Left lung (tissue), 10 donors: ENCODE measurements around the gene RERE. TPM values are rescaled to one million over a fixed set of nuclear protein-coding genes. Genes with fewer than 3 reads are reported as not detected.
A peak's percentile ranks its signal among the peaks of the same experiment; 100 is the strongest.
"Not testable (repeated sequence)": the region's sequence is repeated elsewhere in the genome, so short reads cannot be mapped to it uniquely, and the experiment has no call there.

ENCODE experiments used
- ATAC-seq: fragments of 200-7000 bp; cut with Tn5 transposase; one replicate; pipeline ENCODE4 v1.9.1; 2020; ENCODE audit warnings: moderate library complexity
- DNase-seq, 4 donors: peaks; one replicate each; pipeline ENCODE4 v3.0.0-alpha.2; 2013 to 2020
- H3K27ac ChIP-seq, 2 donors: fragments of 200-600 bp; sonication (generic) in 1 of 2; one replicate each; pipeline versions ENCODE4 v1.5.0 to v1.8.0; 2020 to 2021
- H3K27me3 ChIP-seq, 2 donors: fragments of 200-600 bp; sonication (generic) in 1 of 2; one replicate each; pipeline versions ENCODE4 v1.5.0 to v1.8.0; 2020 to 2021
- H3K36me3 ChIP-seq, 2 donors: fragments of 200-600 bp; sonication (generic) in 1 of 2; one replicate each; pipeline versions ENCODE4 v1.5.0 to v1.8.0; 2020 to 2021
- H3K4me1 ChIP-seq, 2 donors: fragments of 200-600 bp; one replicate each; pipeline ENCODE4 v1.8.0; 2021
- H3K4me3 ChIP-seq, 2 donors: fragments of 200-600 bp; sonication (generic) in 1 of 2; one replicate each; pipeline versions ENCODE4 v1.5.0 to v1.8.0; 2020 to 2021; ENCODE audit warnings: mild to moderate bottlenecking in 1 of 2
- H3K9me3 ChIP-seq, 2 donors: fragments of 200-600 bp; sonication (generic) in 1 of 2; one replicate each; pipeline versions ENCODE4 v1.5.0 to v1.8.0; 2020 to 2021
- CTCF ChIP-seq, 2 donors: fragments of 200-600 bp; sonication (generic) in 1 of 2; IDR thresholded peaks; one replicate each; pipeline versions ENCODE4 v1.5.0 to v1.8.0; 2021; ENCODE audit warnings: antibody characterized with exemption in 2 of 2
- intact Hi-C, 2 donors: fragments of 100-400 bp; cut with DNase I; formaldehyde crosslinking; loops; one replicate each; pipeline versions ENCODE4 v1.11.2 to v1.14.2; 2022
- polyA plus RNA-seq, 6 donors: library from polyadenylated mRNA; unstranded; fragments of 120-200 nt; gene quantifications; one replicate each; pipeline ENCODE4 v1.2.1, GENCODE V29; 2013; ENCODE audit not compliant: insufficient read length in 6 of 6
- total RNA-seq, 2 donors: library from RNA; stranded (reverse); fragmentation: NEBNext Ultra II Directional; extraction: Animal tissue kit (Norgen Biotek cat#: 25700); gene quantifications; one replicate each; pipeline ENCODE4 v1.2.1, GENCODE V29; 2021
- donor health status: DM: no; HTN: yes; CAD: no.
- donor health status: DM: no; HTN: no; CAD: no.

Gene RERE
- total and polyA plus RNA-seq, 8 donors: 73.3 to 135 (median 130) TPM

GRCh38 chr1:8382051-8382505 lies 435.4 kb downstream of the RERE start:
- peaks cover 28 to 89% of the 10 kb centered on the region in 2 donors for H3K4me1 ChIP-seq
- intact Hi-C loops: no loop called here
- no peak overlapping the region for H3K4me3 ChIP-seq
- ATAC-seq (peak; percentile 35), DNase-seq (no peak)
- no peaks in the 10 kb centered on the region for H3K27me3 ChIP-seq
- H3K27ac ChIP-seq: peak overlapping the region in 1 of 2 donors; percentile 64
- TF ChIP-seq CTCF (IDR thresholded peaks at IDR 0.05): no peak
- H3K9me3 ChIP-seq: no peaks in the 10 kb centered on the region
- H3K36me3 ChIP-seq: no peaks in the 10 kb centered on the region

- Histone ChIP-seq H3K4me3 (no peak overlapping the region), H3K9me3 (no peaks in the 10 kb centered on the region), H3K27me3 (no peaks in the 10 kb centered on the region), H3K27ac (peak overlapping the region in 1 of 2 donors; percentile 64), H3K4me1 (peaks cover 28 to 86% of the 10 kb centered on the region in 2 donors), H3K36me3 (no peaks in the 10 kb centered on the region)
- DNase-seq (no peak), ATAC-seq (no peak)
- intact Hi-C loops: no loop called here
- TF ChIP-seq CTCF (IDR thresholded peaks at IDR 0.05): no peak
These were observed 435.8 kb downstream of the RERE start for GRCh38 chr1:8381618-8382017.

- intact Hi-C loops, H3K4me3 ChIP-seq, H3K36me3 ChIP-seq, H3K27ac ChIP-seq, DNase-seq, H3K27me3 ChIP-seq, H3K9me3 ChIP-seq, ATAC-seq: not testable (repeated sequence)
- peaks cover 28 to 85% of the 10 kb centered on the region in 2 donors for H3K4me1 ChIP-seq
These were observed 437.1 kb downstream of the RERE start for GRCh38 chr1:8380310-8380709.

GRCh38 chr1:8379513-8380186 lies 437.8 kb downstream of the RERE start:
- intact Hi-C loops: no loop called here
- no peak for DNase-seq
- H3K9me3 ChIP-seq: no peaks in the 10 kb centered on the region
- H3K27ac ChIP-seq: peak overlapping the region; percentile 51 to 63
- ATAC-seq: no peak
- H3K4me3 ChIP-seq: no peak overlapping the region
- H3K27me3 ChIP-seq: no peaks in the 10 kb centered on the region
- TF ChIP-seq CTCF (IDR thresholded peaks at IDR 0.05): no peak
- no peaks in the 10 kb centered on the region for H3K36me3 ChIP-seq
- peaks cover 29 to 89% of the 10 kb centered on the region in 2 donors for H3K4me1 ChIP-seq

- ATAC-seq: peak; percentile 8
- no peak overlapping the region for H3K4me3 ChIP-seq
- TF ChIP-seq CTCF (IDR thresholded peaks at IDR 0.05): no peak
- no peaks in the 10 kb centered on the region for H3K9me3 ChIP-seq
- no peak for DNase-seq
- H3K36me3 ChIP-seq: no peaks in the 10 kb centered on the region
- H3K27ac ChIP-seq: peak overlapping the region; percentile 51 to 63
- intact Hi-C loops: no loop called here
- no peaks in the 10 kb centered on the region for H3K27me3 ChIP-seq
- peaks cover 36 to 89% of the 10 kb centered on the region in 2 donors for H3K4me1 ChIP-seq
These were observed 438.4 kb downstream of the RERE start for GRCh38 chr1:8378981-8379470.
